ENCODE data around the gene CAVIN4.

The CAVIN4 gene

DNA sequence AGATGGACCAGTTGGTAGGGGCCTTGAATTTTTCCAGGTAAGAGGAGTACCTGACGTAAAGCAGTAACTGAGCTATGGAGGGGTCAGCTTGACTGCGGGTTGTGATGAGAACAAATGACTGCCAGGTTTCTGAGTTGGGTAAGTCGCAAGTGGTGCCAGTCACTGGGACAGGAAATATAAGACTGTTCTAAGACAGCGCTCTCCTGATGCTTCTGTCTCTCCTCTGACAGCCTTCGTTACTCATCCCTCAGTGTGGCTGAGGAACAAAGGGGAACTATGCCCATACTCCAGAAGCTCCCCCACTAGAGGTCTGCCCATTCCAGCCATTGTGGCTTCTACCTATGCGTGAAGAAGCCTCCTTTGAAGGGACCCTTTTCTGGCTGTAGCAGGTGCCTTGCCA is 13.3 kb downstream of the CAVIN4 start:
- DNase-seq: no peak

DNA sequence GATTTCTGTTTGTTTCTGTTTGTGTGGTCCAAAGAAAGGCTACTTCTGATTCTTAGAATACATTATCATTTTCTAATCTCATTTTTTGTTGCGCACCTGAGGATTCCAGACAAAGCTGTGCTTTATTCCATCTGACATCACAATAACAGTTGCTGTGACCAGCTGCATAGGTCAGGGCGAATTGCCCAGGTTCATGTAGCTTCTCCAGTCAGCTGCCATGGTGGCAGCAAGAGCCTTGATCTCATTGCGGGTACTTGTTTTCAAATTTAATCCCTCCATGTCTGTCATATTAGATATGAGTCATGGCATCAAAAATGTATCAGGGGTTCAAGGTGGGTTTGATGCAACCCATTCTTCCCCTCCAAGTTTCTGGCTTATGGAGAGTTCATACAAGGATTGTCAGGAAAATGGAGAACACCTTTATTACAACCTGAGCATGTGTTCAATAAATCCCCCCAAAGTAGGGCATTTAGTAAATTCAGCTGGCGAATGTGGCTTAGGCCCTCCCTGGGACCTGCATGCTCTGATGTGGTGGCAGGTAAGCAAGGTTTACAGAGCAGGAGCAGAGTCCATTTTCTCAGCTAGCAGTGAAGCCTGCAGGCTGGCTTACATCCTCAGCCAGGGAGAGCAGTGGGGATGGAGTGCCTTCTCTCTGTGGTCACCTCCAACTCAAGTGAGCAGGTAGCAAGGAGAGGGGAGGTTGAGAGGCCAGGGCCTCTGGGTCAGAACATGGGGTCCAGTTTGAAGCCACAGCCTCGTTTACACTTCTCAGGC is 13.9 kb downstream of the CAVIN4 start:
- DNase-seq: no peak

DNA sequence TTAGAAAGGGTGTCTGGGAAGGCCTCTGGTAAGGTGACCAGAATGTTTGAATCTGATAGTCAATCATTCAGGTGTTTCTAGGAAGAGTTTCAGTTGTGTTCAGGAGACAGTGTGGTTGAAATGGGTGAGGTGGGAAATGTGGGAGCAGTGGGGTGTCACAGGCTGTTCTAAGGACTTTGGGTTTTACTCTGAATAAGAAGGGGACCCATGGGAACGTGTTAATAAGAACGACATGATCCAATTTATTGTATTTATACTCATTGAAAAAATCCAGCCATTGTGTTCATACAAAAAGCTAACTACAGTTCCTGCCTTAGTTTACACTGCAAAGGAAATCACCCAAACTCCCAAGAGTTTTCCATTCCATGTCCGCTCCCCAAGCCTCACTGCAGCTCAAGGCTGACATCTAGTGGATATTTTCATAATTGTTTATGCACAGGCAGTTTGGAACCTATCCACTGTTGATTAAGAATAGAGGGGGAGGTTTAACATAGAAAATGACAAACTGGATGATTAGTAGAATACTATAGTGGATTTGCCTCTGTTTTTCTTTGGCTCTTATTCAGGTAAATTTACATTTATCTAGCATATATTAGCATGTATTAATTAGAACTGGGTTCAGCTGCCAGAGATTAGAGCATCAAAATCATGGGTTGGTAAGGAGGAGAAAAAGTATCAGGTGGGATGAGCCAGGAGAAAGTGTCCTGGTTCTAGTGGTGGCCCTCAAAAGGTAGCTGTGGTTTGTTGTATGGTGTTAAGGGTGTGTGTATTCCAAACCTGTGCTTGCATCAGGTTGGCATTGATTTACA is 17.7 kb downstream of the CAVIN4 start:
- DNase-seq: peak; percentile 65

DNA sequence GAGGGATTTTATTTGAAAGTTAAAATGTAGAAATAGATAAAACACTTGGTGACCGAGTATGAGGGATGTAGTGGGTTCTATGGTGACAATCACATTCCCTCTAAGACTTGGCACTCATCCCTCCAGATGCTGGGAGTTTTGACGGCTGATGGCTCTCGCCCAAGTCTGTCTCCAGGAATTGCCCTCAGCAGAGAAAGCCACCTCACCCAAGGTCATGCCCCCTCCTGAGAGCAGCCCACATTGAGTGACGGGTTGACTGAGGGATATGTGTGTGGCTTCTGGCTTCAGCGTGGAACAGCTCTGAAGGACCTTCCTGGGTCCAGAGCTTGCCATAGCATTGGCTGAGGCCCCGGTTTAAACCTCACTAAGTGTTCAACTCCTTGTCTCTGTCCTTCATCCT is 19.4 kb downstream of the CAVIN4 start:
- no peak for DNase-seq

DNA sequence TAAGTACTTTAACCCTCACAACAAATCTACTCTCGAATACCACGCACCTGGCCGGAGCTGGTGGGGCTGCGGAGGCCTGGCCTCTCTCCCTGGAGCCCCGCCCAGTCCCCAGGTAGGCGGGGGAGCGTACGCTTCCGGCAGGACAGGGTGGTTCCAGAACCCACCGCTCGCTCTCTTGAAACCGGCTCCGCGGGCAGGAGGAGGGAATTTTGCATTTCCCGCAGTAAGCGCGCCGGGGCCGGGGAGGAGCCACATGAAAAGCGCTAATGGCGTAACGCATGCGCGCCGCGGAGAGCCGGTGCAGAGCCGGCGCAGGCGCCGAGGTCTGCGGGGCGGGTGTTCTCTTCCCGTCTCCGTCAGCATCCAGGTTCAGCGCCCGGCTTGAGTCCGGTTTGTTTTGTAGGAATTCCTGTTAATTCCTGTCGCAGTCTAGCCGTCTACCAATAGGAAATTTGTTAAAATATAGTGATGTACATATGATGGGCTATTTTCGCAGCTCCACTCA is 20.8 kb downstream of the CAVIN4 start:
- peak; percentile 81 for DNase-seq

DNA sequence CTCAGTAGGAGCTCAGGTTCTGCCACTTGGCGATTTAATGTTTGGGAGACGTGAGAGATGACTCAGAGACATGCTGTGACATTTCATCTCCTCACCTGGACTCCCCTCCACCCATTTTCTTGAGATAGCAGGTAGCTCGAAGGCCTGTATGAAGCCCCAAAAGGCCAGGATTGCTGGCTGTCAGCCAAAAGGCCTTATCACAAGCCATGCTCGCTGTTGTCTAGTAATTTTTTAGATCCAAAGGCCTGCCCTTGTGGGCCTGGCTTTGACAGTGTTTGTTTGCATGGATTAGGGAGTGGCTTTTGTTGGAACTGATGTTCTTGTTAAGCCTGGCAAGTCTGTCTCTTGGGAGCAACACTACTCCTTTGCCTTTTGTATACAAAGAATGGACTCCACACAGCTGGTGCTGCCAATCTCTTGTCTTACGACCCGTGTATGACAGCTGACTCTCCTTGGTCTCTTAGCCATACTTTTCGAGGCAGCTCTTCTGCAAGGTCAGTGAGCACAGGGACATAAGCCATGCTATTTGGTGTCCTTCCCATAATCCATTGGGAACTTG is 22.7 kb downstream of the CAVIN4 start:
- DNase-seq: no peak

DNA sequence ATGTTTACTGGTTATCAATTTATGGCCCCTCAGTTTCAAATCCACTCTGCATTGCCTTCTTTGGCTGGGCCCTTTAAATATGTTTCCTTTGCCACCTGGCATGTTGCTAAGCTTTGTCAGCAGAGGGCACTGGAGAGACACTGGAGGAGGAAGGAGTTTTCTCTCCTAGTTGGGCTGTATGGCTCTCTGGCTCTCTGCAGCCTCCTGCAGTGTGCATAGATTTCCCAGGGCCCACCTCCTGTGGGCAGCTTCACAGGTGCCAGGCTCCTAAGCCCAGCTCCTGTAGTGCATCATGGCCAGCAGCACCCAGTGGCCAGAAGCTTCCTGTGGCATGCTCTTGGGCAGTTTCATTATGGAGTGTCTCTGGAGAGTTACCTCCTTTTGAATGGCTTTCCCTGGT is 23.3 kb downstream of the CAVIN4 start:
- DNase-seq: peak; percentile 72

DNA sequence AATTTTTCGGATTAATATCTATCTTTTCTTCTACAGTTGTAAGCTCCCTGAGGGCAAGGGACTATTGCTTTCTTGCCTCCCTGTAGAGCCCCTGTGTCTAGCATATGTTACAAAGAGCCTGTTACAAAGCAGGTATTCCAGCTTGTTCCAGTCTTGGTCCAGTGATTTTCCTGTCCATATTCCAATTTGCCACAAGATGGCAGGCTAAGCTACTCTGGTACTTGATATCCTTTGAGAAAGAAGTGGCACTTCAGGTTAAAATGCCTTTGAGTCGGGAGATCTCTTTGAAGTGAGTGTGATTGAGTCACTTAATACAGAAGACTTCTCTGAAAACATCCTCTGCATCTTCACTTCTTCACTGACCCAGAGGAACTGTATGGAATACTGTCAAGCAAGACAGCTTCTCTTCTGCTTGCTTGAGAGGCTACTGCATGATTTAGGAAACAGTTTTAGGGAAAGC is 24.5 kb downstream of the CAVIN4 start:
- peak; percentile 11 for DNase-seq

DNA sequence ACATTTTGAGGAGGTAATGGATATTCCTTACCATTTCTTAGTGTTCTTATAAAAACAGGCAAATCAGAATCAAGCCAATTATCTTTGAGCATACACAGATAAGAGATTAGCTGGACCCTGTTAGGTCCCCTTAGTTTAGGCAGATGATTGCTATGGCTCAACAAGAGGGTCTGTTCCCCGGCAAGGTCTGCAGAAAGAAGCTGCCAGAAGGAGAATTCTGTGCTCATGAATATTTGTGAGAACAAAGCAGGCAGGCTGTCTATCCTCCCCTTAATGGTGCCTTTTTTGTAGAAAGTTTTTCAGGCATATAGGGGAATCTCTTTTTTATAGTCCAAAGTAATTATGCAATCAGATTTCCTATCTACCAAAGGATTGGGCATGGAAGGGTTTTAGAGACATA is 27.5 kb downstream of the CAVIN4 start:
- no peak for DNase-seq

DNA sequence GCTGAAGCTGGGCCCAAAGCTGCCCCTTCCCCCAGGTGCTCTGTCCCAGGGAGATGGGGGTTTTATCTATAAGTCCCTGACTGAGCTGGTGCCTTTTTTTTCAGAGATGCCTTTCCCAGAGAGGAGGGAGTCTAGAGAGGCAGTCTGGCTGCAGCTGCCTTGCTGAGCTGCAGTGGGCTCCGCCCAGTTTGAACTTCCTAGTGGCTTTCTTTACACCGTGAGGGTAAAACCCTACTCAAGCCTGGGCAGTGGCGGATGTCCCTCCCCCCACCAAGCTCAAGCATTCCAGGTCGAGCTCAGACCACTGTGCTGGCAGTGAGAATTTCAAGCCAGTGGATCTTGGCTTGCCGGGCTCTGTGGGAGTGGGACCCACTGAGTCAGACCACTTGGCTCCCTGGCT is 41.3 kb downstream of the CAVIN4 start:
- no peak for DNase-seq

DNA sequence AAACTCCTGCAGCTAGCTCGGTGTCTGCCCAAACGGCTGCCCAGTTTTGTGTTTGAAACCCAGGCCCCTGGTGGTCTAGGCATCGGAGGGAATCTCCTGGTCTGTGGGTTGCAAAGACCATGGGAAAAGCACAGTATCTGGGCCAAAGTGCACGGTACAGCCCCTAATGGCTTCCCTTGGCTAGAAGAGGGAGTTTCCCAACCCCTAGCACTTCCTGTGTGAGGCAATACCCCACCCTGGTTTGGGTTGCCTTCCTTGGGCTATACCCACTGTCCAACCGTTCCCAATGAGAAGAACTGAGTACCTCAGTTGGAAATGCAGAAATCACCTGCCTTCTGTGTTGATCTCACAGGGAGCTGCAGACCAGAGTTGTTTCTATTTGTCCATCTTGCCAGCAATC is 41.8 kb downstream of the CAVIN4 start:
- no peak for DNase-seq

DNA sequence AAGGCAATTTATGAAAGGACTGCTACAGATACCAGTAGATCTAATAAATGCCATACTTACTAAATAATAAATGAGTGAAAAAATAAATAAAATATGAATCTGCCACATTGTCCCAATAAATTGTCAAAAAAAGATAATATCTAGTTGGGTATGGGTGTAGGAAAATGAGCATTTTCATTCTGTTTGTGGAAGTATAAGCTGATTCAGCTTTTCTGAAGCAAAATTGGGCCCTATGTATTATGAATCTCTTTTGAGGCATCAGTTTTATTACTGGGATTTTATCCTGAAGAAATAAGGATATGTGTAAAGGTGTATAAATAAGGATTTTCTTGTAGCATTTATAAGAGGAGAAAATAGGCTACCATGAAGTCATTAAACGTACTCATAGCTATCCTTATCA is 46.1 kb downstream of the CAVIN4 start:
- no peak for DNase-seq

DNA sequence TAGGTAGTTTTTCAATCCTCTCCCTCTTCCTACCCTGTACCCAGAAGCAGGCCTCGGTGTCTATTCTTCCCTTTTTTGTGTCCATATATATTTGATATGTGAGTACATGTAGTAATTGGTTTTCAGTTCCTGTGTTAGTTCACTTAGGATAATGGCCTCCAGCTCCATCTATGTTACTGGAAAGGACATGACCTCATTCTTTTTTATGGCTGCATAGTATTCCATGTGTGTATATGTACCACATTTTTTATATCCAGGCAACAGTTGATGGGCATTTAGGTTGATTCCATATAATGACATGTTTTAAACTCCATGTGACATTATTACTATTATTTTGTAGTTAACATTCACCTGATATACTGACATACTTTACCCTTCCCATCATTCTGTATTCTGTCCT is 49.1 kb downstream of the CAVIN4 start:
- no peak for DNase-seq

DNA sequence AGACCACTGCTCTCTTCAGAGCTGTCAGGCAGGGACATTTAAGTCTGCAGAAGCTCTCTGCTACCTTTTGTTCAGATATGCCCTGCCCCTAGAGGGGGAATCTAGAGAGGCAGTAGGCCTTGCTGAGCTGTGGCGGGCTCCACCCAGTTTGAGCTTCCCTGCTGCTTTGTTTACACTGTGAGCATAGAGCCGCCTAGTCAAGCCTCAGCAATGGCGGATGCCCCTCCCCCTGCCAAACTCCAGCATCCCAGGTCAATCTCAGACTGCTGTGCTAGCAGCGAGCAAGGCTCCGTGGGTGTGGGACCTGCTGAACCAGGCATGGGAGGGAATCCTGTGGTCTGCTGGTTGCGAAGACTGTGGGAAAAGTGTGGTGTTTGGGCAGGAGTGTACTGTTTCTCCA is 59.9 kb downstream of the CAVIN4 start:
- DNase-seq: no peak
